HG02588 (cell line): ENCODE measurements around the gene VPS51.

ENCODE experiments used
- ATAC-seq: cut with Tn5 transposase; IDR thresholded peaks from one replicate; pipeline ENCODE4 v1.9.1; 2021; ENCODE audit warnings: mild to moderate bottlenecking, moderate library complexity; ENCODE audit not compliant: unreplicated experiment

Gene VPS51

GRCh38 chr11:65160643-65161042, 64.6 kb downstream of the VPS51 start:
- ATAC-seq, result no peak
